HG03103 (cell line): Measurements from ENCODE around the gene SND1.
A peak's percentile ranks its signal among the peaks of the same experiment; 100 is the strongest.

Experiments used
- ATAC-seq: cut with Tn5 transposase; IDR thresholded peaks from one replicate; pipeline ENCODE4 v1.9.1; 2021; ENCODE audit warnings: low read depth; ENCODE audit not compliant: unreplicated experiment

Gene SND1

DNA sequence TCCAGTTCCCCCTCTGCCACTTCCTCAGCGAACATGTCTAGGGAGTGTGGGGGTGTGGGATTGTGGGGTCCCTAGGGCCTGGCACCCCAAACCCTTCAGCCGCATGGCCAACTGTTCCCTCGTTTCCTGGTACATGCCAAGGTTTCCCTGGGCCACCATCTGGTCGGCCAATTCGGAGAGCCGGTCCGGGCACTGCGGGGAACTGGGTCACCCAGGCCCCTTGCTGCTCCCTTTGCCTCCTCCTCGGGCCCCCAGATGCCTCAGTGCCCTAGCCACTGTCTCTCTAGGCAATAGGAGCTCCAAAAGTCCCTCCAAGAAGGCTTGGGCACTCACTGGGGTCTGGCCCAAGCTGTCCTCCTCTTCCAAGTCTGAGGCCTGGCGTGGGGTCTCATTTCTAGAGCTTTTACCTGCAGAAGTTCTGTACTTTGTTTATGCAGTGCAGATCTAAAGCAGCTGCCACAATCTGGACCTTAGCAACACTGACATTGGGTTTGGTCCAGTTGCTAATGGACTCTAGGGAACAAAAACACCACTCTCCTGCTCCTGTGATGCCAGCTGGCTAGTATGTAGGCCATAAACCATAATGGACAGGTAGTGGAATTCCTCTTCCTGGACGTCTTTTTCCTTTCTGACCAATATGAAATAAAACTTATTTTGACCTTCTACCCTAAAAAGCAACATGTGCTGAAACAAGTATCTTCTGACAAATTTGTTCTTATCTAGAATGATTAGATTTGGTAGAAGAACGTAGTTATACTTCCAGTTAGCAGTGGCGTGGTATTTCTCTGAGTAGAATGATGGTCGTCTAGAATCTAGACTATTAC lies 206.3 kb downstream of the SND1 start:
- no peak for ATAC-seq

DNA sequence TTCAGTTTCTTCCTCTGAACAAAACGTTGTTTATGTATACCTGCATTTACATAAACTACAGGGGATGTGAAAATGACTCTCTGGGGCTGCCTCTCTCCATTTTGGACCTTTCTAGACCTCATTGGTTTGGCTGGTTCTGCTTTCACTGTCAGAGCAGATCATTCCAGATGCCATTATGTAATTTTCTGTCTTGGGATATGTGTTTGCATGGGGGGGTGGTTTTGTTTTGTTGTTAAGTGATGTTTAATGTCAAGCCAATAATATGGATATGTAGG lies 206.9 kb downstream of the SND1 start:
- ATAC-seq = peak; percentile 45

DNA sequence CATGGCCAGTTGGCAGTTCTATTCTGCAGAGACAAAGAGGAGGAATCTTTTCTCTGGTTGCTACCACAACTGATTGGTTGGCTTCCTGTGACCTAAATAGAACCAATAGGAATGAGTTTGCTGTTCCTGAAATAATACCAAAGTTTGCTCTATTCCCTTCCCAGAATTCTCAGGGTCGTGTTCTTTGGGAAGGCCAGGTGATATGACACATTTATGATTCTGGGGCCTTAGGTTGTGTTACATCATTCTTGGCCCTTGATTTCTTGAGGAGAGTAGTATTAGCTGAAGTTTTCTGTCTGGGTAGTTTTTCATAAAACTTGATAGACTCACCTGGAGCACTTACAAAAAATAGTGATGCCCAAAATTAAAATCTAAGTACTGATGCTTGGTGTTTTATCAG lies 207.3 kb downstream of the SND1 start:
- no peak for ATAC-seq

DNA sequence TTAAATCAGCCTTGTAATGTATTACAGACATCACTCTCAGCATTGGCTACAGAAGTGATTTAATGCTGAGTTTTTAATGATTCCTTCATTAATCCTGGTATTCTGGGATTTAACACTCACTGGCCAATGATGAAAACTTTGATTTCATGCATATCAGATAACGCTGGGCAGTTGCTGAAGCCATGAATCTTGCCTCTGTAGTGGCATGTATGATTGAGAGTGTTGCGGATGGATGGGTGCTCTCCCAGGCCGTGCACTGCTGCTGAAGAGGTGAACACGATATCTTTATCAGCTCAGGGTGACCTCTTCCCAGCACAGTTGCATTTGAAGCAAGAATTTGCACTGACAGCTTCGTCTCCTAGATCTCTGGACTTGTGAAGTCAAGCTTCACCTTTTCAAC lies 210.5 kb downstream of the SND1 start:
- ATAC-seq = no peak

DNA sequence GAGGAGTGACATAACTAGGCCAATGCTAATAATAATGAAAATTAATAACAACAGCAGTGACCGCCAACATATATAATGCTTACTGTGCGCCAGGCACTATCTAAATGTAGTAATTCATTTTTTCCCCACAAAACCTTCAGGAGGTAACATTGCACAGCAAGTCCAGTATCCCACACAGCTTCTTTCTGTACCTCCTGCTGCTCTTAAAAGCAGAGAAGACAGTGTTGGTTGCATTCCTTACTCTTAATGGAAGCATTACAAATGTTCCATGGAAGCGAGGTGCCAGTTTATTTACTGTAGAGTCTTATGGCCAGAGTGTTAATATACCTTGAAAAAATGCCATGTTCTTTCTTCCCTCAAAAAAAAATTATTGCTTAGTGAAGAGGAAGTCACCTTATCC lies 211.1 kb downstream of the SND1 start:
- ATAC-seq = no peak

DNA sequence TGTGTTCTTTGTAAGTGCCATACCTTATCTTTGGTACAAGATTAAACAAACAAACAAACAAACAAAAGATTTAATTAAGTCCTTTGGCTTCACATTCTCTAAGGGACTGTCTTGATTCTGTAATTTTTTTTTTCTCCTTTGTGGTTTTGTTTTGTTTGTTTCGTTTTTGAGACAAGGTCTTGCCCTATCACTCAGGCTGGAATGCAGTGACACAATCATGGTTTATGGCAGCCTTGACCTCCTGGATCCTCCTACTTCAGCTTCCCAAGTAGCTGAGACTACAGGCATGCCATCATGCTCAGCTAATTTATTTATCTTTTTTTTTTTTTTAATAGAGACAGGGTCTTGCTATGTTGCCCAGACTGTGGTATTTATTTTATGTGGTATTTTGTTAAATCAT lies 213.5 kb downstream of the SND1 start:
- ATAC-seq = no peak

DNA sequence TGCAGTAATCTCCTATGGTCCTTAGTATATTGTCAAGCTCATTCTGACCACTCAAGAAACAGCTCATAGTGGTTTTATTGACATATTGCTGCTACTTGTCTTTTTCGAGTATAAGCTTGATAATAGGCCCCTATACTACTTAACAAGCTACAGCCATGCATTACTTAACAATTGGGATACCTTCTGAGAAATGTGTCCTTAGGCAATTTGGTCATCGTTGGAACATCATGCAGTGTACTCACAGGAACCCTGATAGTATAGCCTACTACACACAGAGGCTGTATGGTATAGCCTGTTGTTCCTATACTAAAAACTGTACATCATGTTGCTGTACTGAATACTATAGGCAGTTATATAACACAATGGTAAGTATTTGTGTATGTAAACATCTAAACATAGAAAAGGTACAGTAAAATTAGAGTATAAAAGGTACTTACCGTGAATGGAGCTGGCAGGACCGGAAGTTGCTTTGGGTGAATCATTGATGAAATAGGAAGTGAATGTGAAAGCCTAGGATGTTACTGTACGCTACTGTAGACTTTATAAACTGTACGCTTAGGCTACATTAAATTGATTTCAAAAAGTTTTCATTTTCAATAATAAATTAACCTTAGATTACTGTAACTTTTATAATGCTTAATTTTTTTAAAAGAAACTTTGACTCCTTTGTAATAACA lies 218.4 kb downstream of the SND1 start:
- ATAC-seq = no peak

DNA sequence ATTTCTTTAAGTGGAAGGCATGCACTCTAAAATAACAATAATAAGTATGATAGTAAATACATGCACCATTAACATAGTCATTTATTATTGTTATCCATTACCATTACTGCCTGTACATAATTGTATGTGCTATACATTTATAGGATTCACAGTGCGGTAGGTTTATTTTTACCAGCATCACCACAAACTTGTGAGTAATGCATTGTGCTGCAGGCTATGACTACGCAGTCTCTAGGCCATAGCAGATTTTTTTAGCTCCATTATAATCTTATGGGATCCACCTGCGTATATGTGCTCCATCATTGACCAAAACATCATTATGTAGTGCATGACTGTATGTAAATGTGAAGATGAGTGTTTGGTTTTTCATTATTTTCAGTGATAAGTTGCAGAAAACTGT lies 219.2 kb downstream of the SND1 start:
- ATAC-seq = no peak

DNA sequence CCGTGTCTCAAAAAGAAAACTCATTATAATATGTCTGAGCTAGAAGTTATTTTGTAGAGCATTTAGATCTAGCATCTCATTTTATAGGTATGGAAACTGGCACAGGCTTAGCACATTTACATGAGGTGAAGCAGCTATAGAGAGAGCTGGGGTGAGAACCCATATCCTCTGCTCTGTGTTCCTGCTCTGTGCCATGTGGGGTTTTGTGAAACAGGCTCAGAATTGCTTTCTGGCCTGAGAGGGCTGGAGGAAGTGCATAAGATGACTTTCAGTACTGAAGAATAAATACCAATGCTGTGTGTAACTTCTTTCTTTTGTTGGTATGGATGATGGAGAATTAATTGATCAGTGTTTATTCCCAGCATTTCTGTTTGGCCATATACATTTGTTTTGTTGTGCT lies 220.1 kb downstream of the SND1 start:
- ATAC-seq = peak; percentile 77

DNA sequence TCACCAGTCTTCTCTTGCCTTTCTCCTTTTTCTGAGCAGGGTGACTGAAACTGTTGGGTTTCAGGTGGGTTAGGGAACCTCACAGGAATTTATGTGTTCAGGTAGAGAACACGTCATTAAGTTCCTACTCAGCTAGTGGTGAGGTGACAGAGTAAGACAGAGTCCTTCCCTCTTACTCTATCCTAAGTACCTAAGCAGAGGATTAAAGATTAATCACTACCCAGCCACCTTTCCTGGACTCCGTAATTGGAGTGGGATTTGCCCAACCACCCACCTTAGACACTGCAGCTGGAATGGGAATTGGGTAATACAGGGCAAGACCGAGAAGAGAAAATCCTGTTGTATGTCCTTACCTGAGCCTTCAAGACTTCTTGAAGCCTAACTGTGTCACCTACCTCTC lies 221.2 kb downstream of the SND1 start:
- no peak for ATAC-seq

DNA sequence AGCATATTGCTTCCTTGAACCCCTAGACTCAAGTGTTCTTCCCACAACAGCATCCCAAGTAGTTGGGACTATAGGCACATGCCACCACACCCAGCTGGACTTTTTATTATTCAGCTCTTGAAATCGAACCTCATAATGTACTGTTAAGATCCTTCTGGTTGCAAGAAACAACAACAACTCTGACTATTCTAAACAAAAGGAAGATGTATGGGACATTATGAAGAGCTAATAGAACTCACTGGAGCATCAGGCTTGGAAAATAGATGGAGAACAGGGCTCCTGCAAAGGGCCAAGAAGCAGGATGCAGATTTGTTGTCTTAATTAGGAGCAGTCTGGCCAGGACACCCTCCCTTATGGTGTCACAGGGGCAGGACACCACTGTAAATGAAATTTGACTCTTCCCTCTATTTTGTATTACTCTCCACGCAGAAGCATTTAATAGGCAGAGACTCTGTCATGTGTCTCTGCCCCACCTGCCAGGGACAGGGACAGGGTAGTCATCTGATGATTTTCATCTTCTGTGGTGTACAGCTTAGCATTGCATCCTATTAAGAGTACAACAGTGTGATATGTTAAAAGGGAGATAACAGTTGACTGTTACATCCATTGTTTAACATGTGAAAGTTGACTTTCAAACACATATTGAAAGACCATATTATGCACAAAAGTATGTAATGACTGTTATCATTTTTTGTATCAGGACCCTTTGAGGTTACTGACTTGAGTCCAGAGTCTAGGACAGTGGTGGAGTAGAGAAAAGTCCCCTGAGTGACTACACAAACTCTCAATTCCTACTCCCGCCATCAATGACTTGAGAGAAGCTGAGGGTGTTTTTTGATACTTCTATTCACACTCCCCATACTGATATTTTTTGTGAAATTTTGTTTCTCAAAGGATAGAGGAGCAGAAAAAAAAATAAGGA lies 222.0 kb downstream of the SND1 start:
- no peak for ATAC-seq

DNA sequence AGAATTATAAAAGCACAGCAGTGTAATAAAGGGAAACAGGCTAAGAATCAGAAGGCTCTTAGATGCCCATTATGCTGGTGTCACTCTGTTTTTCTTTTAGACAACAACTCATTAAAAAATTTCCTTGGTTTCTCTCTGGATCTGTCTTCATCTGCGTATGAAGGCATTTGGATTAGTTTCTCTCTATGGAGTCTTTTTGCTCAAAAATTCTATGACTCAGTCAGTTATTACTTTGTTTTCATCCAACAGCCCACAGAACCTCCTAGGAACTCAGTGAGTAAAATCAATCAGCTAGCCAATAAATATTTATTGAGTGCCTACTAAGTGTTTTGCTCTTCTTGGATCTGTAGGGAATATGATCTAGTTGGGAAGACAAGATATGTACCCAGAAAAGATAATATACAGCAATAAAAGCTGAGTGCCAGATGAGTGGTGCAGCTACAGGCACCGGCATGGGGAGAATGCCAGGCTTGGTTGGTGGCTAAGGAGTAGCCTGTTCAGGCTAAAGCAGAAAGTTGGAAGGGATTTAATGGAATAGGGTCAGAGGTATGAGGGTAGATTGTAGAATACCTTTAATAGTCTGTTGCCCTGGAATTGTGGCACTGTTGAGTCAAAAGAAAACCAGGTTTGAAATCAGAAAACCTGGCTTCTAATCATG lies 223.1 kb downstream of the SND1 start:
- no peak for ATAC-seq

DNA sequence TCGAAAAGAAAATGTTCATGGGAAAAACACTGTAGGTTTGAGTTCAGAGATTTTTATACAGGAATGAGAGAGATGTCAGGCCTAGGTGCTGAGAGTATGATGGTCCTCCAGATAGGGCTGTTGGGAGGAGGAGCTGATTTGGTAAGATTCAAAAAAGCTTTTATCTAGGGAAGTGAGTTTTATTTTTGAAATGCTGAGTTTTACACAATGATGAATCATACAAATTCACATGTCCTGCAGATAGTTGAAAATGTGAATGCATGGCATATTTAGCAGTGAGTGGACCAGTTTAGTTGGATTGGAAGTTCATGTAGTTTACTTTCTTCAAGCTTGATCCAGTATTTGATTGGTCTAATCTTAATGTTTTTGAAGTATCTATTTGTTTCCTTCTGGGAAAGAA lies 224.4 kb downstream of the SND1 start:
- no peak for ATAC-seq

DNA sequence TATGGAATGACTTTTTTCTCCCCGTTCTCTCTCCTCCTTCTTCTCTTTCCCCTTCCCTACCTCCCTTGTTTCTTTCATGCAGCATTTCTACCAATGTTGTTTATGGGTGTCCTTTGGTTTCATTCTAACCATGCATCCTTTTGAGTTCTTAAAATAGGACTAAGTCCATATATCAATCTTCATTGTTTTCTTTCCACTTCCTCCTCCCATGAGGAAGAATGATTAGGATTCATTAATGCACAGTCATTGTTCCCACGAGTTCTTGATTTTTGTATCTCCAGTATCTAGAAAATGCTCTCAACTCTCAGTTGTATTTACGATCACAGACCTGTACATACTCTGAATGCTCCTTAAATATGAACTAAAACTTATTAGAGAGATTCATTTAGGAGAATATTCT lies 226.0 kb downstream of the SND1 start:
- no peak for ATAC-seq

DNA sequence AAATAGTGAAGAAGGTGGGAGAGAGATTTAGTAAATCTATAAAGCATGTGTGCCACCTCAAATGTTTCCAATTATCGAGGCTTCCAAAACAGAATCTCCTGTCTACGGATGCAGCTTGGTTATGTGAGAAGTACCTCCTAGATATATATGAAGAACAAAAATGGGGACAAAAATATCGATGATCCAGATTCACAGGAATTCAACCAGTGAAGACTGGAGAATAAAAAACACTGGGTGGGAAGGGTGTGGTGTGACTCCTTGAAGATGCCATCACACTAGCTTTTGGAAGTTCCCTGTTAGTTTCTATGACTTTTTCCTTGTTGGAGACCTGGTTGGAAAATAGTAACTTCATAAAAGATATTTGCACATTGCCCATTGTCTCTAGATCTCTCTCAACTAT lies 226.8 kb downstream of the SND1 start:
- no peak for ATAC-seq

DNA sequence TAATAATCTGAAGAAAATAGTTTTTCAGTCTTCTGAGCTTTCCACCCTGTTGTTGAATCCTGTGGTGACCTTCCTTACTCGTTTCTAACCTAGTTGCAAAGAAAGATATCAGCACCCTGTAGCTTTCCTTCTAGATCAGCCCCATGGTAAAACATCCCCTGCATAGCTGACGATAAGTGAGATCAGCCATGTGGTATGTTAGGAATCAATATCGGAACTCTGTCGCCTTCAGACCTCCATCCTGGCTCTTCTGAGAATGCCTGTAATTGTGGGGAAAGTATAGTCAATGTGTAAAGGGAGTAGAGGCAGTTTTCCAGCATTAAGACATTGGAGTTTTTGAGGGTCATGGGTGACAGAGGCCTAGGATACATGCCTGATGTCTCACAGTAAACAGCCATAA lies 227.4 kb downstream of the SND1 start:
- ATAC-seq = no peak

DNA sequence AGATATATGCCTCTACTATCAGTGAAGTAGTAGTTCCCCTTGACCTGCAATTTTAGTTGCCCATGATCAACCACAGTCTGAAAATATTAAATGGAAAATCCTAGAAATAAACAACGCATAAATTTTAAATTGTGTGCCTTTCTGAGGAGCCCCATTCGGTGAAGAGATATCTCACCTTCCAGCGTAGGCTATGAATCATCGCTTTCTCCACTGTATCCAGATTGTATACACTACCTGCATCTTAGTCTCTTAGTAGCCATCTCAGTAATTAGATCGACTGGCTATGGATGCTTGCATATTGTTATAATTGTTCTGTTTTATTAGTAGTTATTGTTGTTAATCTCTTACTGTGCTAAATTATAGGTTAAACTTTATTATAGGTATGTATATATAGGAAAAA lies 227.9 kb downstream of the SND1 start:
- no peak for ATAC-seq

DNA sequence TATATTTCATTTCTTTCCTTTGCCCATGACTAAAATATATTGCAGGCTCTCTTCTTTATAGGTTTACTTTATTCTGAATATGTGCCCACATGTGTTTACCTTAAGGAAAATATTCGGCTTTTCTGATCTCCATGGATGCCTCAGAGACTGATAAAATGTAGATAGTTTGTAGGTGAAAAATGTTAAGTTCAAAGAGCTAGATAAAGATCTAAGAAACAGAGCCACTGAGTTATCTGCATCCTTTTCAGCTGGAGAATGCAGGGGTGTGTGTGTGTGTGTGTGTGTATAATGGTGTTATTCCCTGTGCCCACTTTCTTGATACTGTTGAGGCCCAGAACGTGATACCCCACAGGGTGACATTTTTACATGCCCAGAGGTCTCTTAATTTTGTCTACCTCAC lies 228.5 kb downstream of the SND1 start:
- no peak for ATAC-seq

DNA sequence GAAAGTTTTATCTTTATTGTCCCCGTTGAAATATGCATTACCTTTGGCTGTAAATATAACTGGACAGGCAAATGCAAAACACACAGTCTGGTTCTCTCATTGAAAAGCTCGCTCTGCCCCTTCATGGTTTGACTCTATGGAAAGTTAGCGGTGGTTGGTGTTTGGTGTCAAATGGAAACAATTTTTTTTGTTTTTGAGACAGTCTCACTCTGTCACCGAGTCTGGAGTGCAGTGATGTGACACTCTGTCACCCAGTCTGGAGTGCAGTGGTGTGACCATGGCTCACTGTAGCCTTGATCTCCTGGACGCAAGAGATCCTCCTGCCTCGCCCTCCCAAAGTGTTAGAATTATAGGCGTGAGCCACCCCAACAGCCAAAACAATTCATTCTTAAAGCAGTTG lies 229.6 kb downstream of the SND1 start:
- ATAC-seq = no peak

DNA sequence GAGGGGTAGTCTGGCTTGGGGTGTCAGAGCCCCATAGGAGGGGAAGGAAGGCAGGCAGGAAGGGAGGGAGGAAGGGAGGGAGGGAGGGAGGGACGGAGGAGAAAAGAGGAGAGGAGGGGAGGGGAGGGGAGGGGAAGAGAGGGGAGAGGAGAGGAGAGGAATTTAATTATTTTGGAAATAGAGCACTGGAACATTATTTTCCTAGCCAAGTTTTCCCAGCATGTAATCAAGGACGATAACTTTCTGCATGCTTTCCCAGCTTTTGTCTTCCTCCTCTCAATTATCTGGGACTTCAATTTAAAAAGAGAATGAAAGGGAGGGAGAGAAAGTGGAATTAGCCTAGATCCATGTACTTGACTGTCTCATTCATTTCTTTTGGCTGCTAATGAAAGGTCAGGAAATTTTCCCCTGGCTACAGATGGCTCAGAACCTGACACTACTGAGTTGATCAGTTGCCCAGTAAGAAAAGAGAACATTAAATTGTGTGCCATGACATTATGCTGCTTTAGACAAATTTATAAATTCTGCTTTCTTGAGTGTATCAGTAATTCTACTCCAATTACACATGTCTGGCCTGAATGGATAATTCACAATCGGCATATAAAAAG lies 230.4 kb downstream of the SND1 start:
- no peak for ATAC-seq
